Neural cell (in vitro differentiated cells): Measurements from ENCODE around the gene TSPAN15. TPM values are rescaled to one million over a fixed set of nuclear protein-coding genes. Genes with fewer than 3 reads are reported as not detected.

Experiments used
- H2AFZ ChIP-seq: fragments of 200-600, 300-800 bp; sonication (generic), shearing (Covaris generic); 2 replicates; pipeline ENCODE4 v1.6.0; 2014; ENCODE audit warnings: low read depth, mild to moderate bottlenecking, antibody characterized with exemption, low read length, moderate library complexity
- H3F3A ChIP-seq: fragments of 200-600 bp; shearing (Covaris generic); 2 replicates; pipeline ENCODE4 v1.6.1; 2016; ENCODE audit warnings: mild to moderate bottlenecking, moderate library complexity, mixed read lengths, antibody characterized with exemption, low read length; ENCODE audit not compliant: insufficient read depth, poor library complexity, severe bottlenecking
- H3K27ac ChIP-seq: fragments of 200-600, 300-800 bp; sonication (generic), shearing (Covaris generic); 2 replicates; pipeline ENCODE4 v1.5.1; 2014; ENCODE audit warnings: mild to moderate bottlenecking, low read length, moderate library complexity
- H3K27me3 ChIP-seq: fragments of 300-800, 200-600 bp; sonication (generic), shearing (Covaris generic); 2 replicates; pipeline ENCODE4 v1.6.0; 2014; ENCODE audit warnings: mild to moderate bottlenecking, low read depth, low read length, moderate library complexity; ENCODE audit not compliant: insufficient read depth
- H3K36me3 ChIP-seq: fragments of 300-800, 200-600 bp; sonication (generic), shearing (Covaris generic); 2 replicates; pipeline ENCODE4 v1.5.1; 2014; ENCODE audit warnings: mild to moderate bottlenecking, antibody characterized with exemption, low read length, moderate library complexity; ENCODE audit not compliant: insufficient read depth
- H3K4me2 ChIP-seq: fragments of 300-800, 200-600 bp; sonication (generic), shearing (Covaris generic); 2 replicates; pipeline ENCODE4 v1.6.0; 2014; ENCODE audit warnings: mild to moderate bottlenecking, low read length
- H3K4me3 ChIP-seq: fragments of 300-800, 200-600 bp; sonication (generic), shearing (Covaris generic); 2 replicates; pipeline ENCODE4 v1.5.1; 2014; ENCODE audit warnings: mild to moderate bottlenecking, low read length, moderate library complexity
- H3K79me2 ChIP-seq: fragments of 200-600 bp; shearing (Covaris generic); replicated peaks from 2 replicates; pipeline ENCODE4 v1.6.0; 2014; ENCODE audit warnings: mild to moderate bottlenecking, low read length, moderate library complexity; ENCODE audit not compliant: insufficient read depth
- H3K9ac ChIP-seq: fragments of 300-800, 200-600 bp; sonication (generic), shearing (Covaris generic); 2 replicates; pipeline ENCODE4 v1.6.1; 2016; ENCODE audit warnings: mild to moderate bottlenecking, low read length, mixed read lengths
- H3K9me2 ChIP-seq: fragments of 200-600 bp; shearing (Covaris generic); 2 replicates; pipeline ENCODE4 v1.6.1; 2016; ENCODE audit warnings: mild to moderate bottlenecking, low read length, mixed read lengths; ENCODE audit not compliant: insufficient read depth
- H3K9me3 ChIP-seq: fragments of 200-600, 300-800 bp; sonication (generic), shearing (Covaris generic); 2 replicates; pipeline ENCODE4 v1.6.1; 2016; ENCODE audit warnings: mild to moderate bottlenecking, mixed run types, low read length, moderate library complexity, mixed read lengths
- H4K20me1 ChIP-seq: fragments of 200-600 bp; shearing (Covaris generic); 2 replicates; pipeline ENCODE4 v1.6.1; 2016; ENCODE audit warnings: mild to moderate bottlenecking, mixed run types; ENCODE audit not compliant: insufficient read depth
- EP300 ChIP-seq: fragments of 450-650 bp; conservative IDR thresholded peaks from 2 replicates; pipeline ENCODE4 v1.6.1; 2014; ENCODE audit warnings: antibody characterized with exemption, mild to moderate bottlenecking, moderate library complexity; ENCODE audit not compliant: poor library complexity, severe bottlenecking
- EZH2 ChIP-seq: fragments of 200-600, 300-800 bp; shearing (Covaris generic), sonication (generic); IDR thresholded peaks from 2 replicates; pipeline ENCODE4 v1.6.1; 2014; ENCODE audit warnings: antibody characterized with exemption, low read length, borderline replicate concordance, mild to moderate bottlenecking; ENCODE audit not compliant: insufficient read depth, poor library complexity, severe bottlenecking
- MXI1 ChIP-seq: fragments of 450-650 bp; conservative IDR thresholded peaks from 2 replicates; pipeline ENCODE4 v1.6.1; 2014; ENCODE audit warnings: antibody characterized with exemption, mild to moderate bottlenecking; ENCODE audit not compliant: poor library complexity, severe bottlenecking
- POLR2AphosphoS5 ChIP-seq: IDR thresholded peaks from 2 replicates; pipeline ENCODE4 v1.6.1; 2012
- RAD21 ChIP-seq: fragments of 450-650 bp; conservative IDR thresholded peaks from 2 replicates; pipeline ENCODE4 v1.6.1; 2014; ENCODE audit warnings: antibody characterized with exemption, mild to moderate bottlenecking, moderate library complexity
- REST ChIP-seq: IDR thresholded peaks from 2 replicates; pipeline ENCODE4 v1.6.1; 2012; ENCODE audit warnings: borderline replicate concordance
- SMC3 ChIP-seq: fragments of 450-650 bp; conservative IDR thresholded peaks from 2 replicates; pipeline ENCODE4 v1.6.1; 2014; ENCODE audit warnings: antibody characterized with exemption, mild to moderate bottlenecking, moderate library complexity; ENCODE audit not compliant: poor library complexity
- TAF1 ChIP-seq: IDR thresholded peaks from 2 replicates; pipeline ENCODE4 v1.6.1; 2012; ENCODE audit warnings: low read depth
- polyA plus RNA-seq: library from polyadenylated mRNA; depleted of rRNA; stranded (reverse); fragments of >200 nt; gene quantifications from 2 replicates; pipeline ENCODE4 v1.2.3, GENCODE V29; 2014
- TF ChIP-seq, protein P1 (sequence below): fragments of 450-650 bp; IDR thresholded peaks from 2 replicates; pipeline ENCODE4 v1.5.1; 2014; ENCODE audit warnings: antibody characterized with exemption, mild to moderate bottlenecking, moderate library complexity; ENCODE audit not compliant: poor library complexity, severe bottlenecking

TSPAN15 gene
- polyA plus RNA-seq, 1 donor from 2014 or later = 1.2 TPM

GRCh38 chr10:69489506-69490090, 38.3 kb downstream of the TSPAN15 start:
- no peaks in the 10 kb centered on the region for H3K79me2 ChIP-seq
- H3K9ac ChIP-seq = no peak overlapping the region
- H3K4me2 ChIP-seq = no peak overlapping the region
- H3K27ac ChIP-seq = no peak overlapping the region
- no peaks in the 10 kb centered on the region for H4K20me1 ChIP-seq
- H3F3A ChIP-seq = no peaks in the 10 kb centered on the region
- no peaks in the 10 kb centered on the region for H3K9me2 ChIP-seq
- no peaks in the 10 kb centered on the region for H3K36me3 ChIP-seq
- H2AFZ ChIP-seq = no peak overlapping the region
- TF ChIP-seq, protein P1, sequence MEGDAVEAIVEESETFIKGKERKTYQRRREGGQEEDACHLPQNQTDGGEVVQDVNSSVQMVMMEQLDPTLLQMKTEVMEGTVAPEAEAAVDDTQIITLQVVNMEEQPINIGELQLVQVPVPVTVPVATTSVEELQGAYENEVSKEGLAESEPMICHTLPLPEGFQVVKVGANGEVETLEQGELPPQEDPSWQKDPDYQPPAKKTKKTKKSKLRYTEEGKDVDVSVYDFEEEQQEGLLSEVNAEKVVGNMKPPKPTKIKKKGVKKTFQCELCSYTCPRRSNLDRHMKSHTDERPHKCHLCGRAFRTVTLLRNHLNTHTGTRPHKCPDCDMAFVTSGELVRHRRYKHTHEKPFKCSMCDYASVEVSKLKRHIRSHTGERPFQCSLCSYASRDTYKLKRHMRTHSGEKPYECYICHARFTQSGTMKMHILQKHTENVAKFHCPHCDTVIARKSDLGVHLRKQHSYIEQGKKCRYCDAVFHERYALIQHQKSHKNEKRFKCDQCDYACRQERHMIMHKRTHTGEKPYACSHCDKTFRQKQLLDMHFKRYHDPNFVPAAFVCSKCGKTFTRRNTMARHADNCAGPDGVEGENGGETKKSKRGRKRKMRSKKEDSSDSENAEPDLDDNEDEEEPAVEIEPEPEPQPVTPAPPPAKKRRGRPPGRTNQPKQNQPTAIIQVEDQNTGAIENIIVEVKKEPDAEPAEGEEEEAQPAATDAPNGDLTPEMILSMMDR = no peak
- TF ChIP-seq RAD21 (no peak), EP300 (no peak), MXI1 (no peak)
- H3K9me3 ChIP-seq = no peaks in the 10 kb centered on the region
- H3K27me3 ChIP-seq = no peaks in the 10 kb centered on the region
- no peak overlapping the region for H3K4me3 ChIP-seq

GRCh38 chr10:69490876-69491275, 39.6 kb downstream of the TSPAN15 start:
- TF ChIP-seq MXI1 (no peak), REST (no peak), RAD21 (no peak), EP300 (no peak), EZH2 (no peak), SMC3 (no peak), POLR2AphosphoS5 (no peak), TAF1 (no peak)
- TF ChIP-seq, protein P1 = no peak
- Histone ChIP-seq H3F3A (no peaks in the 10 kb centered on the region), H2AFZ (no peak overlapping the region), H3K27ac (no peak overlapping the region), H3K4me3 (no peak overlapping the region), H3K79me2 (no peaks in the 10 kb centered on the region), H3K27me3 (no peaks in the 10 kb centered on the region), H3K9me3 (no peaks in the 10 kb centered on the region), H4K20me1 (no peaks in the 10 kb centered on the region), H3K9me2 (no peaks in the 10 kb centered on the region), H3K36me3 (no peaks in the 10 kb centered on the region), H3K4me2 (no peak overlapping the region), H3K9ac (no peak overlapping the region)
